Measurements from ENCODE around the gene CASZ1.

The CASZ1 gene

GRCh38 chr1:10774615-10775310, 21.7 kb downstream of the CASZ1 start:
- DNase-seq = no peak

- no peak for DNase-seq
Measured at GRCh38 chr1:10773851-10774614, 22.4 kb downstream of the CASZ1 start.

DNA sequence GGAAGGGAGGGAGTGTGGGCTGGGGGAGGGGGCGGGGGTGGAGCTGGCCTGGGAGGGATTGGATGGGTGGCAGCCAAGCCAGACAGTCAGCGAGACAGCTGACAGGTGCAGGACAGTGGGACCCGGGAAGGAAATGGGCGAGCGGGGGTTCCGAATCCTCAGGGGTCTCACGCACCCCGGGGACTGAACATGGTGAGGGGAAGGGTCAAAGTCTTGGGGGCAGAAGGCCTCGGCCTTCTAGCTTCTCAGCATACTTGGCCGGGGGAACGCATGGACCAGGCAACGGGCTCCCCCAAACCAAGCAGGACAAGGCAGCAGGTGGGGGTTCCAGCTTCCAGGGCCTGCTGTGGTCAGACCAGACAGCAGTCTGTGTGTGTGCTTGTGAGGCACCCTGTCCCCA, 23.1 kb downstream of the CASZ1 start:
- no peak for DNase-seq

DNA sequence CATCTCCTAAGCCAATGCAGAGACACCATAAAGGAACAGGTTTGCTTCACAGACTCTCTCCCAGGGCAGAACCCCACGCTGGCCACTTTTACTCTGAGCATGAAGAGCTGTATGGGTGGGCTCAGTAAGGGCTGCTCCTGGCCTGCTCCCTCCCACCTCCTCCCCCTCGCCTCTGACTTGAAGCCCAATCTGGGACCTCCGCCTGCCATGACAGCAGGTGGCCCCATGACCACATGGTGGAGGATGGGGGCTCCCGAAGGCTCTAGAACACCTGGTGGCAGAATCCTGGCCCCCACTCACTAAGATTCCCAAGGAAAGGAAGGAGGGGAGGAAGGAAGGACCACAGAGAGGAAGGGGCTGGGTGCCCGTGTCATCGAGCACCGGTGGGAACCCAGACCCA, 23.7 kb downstream of the CASZ1 start:
- no peak for DNase-seq

DNA sequence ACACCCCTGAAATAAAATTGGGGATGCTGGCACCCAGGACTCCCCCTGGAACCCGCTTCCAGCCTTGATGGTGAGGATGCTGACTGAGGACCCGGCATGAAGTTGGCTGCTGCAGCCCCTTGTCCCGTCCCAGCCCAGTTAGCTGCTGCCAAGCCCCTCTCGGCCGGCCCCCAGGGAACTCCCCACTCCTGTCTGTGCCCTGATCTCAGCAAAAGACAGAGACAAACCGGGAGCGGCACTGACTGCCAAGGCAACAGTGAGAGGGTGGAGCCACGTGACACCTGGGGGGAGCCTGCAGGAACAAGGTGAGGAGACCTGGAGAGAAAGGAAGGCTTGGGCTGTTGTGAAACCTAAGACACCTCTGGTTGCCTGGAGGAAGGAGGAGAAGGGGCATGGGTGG, 24.7 kb downstream of the CASZ1 start:
- DNase-seq = no peak

DNA sequence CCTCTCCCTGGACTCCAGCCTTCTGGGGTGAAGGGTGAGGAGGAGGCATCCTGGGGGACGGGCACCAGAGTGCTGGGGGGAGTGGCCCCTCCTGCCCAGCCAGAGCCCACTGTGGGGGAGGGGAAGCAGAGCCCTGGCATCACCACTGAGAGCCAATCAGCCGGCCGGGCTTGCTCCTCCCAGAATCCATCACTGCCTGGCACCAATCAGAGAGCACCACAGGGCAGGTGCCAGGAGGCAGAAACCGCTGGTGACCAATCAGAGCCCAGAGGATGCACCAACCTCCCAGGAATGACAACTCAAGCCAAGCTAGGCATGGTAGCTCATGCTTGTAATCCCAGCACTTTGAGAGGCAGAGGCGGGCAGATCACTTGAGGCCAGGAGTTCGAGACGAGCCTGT, 27.9 kb downstream of the CASZ1 start:
- DNase-seq = no peak

GRCh38 chr1:10767282-10767681, 29.2 kb downstream of the CASZ1 start:
- DNase-seq = no peak

GRCh38 chr1:10765734-10766478, 30.5 kb downstream of the CASZ1 start:
- DNase-seq = peak; percentile 35

DNA sequence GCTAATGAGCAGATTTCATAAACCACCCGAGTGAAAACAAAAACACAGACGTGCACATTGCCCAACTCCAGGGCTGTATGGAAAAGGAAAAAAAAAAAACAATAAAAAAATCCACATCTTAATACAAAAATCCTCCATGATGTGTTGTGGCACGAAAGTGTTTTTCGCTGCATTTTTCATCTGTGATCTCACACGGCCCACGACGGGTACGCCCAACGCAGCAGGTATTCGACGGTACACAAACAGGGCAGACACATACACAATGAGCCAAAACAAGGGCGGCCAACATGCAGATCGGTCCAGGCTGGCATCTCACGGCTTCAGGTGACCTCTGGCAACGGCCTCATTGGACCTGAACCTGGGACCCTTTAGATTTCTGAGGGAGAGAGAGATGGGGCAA, 31.1 kb downstream of the CASZ1 start:
- no peak for DNase-seq

- no peak for DNase-seq
Measured at GRCh38 chr1:10764296-10764798, 32.1 kb downstream of the CASZ1 start.

GRCh38 chr1:10762875-10763274, 33.6 kb downstream of the CASZ1 start:
- DNase-seq = no peak

DNA sequence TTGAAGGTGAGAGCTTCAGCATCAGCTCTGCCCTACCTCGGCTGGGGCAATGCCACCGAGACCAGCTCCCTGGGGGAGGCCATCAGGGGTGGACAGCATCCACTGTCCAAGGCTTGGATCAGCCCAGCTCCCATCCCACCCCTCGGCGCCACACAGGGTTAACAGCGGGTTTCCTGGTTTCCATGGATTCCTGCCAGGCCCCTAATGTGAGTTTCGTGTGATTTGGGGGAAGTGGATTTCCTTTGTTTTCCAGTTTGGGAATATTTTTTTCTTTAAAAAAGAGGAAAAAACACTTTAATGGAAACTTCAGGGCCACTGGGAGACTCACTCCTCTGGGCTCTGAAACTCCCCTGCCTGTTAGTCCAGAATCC, 34.3 kb downstream of the CASZ1 start:
- DNase-seq = no peak

GRCh38 chr1:10761503-10762152, 34.8 kb downstream of the CASZ1 start:
- DNase-seq = no peak

- no peak for DNase-seq
Measured at GRCh38 chr1:10760566-10761502, 35.6 kb downstream of the CASZ1 start.

DNA sequence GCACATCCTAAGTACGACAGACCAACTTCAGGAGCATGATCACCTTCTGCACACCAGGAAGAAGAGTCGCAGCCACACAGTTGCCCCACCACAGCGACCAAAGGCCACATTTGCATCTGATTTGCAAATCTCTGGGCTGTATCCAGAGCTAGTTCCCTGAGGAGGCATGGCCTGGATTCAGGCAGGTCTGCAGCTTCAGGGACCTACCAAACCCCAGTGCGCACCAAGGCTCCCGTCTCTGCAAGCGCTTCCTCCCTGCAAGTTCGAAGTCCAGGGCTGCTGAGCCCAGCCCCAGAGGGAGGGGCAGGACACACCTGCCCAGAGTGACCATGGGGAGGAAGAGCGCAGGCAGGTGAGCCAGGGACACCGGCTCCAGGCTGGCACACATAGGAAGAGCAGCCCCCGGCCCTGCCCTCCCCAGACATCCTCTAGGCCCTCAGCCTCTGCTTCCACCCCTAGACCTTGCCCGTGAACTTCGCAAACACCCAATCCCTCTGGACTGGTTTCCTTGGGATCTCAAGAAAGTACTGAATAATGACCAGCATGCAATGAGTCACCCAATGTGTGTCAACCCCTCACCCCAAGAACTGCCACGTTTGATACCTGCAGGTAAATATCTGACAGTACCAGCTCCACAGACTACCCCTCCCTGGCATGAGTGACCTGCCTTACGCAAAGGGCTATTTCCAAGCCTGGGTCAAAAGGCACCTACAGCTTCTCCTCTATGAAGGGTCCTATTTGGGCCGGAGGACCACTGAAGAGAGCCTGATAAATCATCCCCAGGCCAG, 36.8 kb downstream of the CASZ1 start:
- DNase-seq = no peak

DNA sequence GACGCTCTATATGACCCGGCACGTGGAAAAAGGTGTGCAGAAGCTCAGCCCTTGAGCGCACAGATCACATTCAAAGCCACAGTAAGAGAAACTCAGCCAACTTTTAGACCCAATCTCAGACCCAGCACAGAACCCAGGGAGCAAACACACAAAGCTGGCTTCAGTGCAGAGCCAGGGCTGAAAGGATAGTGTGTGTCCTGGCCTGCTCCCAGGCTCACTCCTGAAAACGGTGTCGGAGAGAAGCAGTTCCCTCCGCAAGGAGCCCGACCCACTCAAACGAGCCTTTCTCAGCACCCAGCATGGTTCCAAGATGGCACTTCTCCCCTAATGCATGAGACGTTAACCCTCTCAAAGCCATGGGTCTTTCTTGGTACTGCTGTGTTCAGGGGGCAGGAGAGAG, 39.6 kb downstream of the CASZ1 start:
- DNase-seq = no peak

- no peak for DNase-seq
Measured at GRCh38 chr1:10755970-10756521, 40.4 kb downstream of the CASZ1 start.

- DNase-seq = no peak
Measured at GRCh38 chr1:10754568-10755329, 41.7 kb downstream of the CASZ1 start.

- DNase-seq = no peak
Measured at GRCh38 chr1:10753299-10753698, 43.1 kb downstream of the CASZ1 start.

DNA sequence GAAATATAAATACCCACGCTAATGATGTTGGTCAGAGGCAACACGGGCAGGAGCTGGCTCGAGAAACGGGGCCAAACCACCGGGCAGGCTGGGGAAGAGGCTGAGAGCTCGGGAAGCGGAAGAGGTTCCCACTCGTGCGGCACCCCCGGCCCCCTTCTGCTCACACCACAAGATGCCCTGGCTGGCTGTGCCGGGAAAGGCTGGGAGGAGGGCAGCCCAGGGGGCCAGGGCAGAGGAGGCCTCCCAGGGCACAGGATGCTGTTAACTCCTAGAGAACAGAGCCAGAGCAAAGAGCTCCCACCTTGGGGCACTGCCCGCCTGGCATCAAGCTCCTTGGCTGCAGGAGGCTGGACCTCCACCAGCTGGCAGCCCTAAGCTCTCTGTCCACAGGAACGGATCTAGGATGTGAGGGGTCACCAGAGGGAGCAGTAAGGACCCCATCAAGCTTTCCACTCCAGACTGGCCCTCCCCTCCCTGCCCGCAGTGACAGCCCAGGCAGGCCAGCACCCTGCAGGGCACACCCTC, 44.8 kb downstream of the CASZ1 start:
- no peak for DNase-seq

Data from NCI-H2081 treated with DMSO at 0.1 percent for 48 hours (cell line).